ENCODE results near the gene TRIM27. TPM values are rescaled to one million over a fixed set of nuclear protein-coding genes. Genes with fewer than 3 reads are reported as not detected.
"Not testable (repeated sequence)": the region's sequence is repeated elsewhere in the genome, so short reads cannot be mapped to it uniquely, and the experiment has no call there.

TRIM27 gene
- total RNA-seq, 6 experiments from 2014 or later = 31.5 to 54.8 (median 36.7) TPM

- Histone ChIP-seq H3K27me3 (no peaks in the 10 kb centered on the region), H3K4me1 (peaks cover 0 to 7% (median 0%) of the 10 kb centered on the region in 4 donors), H3K27ac (no peak overlapping the region), H3K4me3 (no peak overlapping the region), H3K9me3 (no peaks in the 10 kb centered on the region), H3K36me3 (no peaks in the 10 kb centered on the region)
- intact Hi-C loops (cut with DNase I) = no loop called here
- TF ChIP-seq CTCF (IDR thresholded peaks at IDR 0.05) (no peak), POLR2A (IDR thresholded peaks at IDR 0.05) (no peak)
- ATAC-seq (no peak), DNase-seq (no peak)
- WGBS (ENCODE audit: insufficient coverage, low coverage, low lambda C conversion rate, missing lambda C conversion rate) = 70% methylated on average over 2 of the region's 2 CpGs
Observed at GRCh38 chr6:28868873-28869272, 54.9 kb downstream of the TRIM27 start.

GRCh38 chr6:28867086-28867409, 56.7 kb downstream of the TRIM27 start:
- TF ChIP-seq CTCF (IDR thresholded peaks at IDR 0.05) (no peak), POLR2A (IDR thresholded peaks at IDR 0.05) (no peak)
- DNase-seq (no peak), ATAC-seq (no peak)
- WGBS (ENCODE audit: insufficient coverage, low coverage, low lambda C conversion rate, missing lambda C conversion rate) = 63% methylated on average over 5 of the region's 5 CpGs
- Histone ChIP-seq H3K4me3 (peak overlapping the region; percentile 51 to 57 (median 54)), H3K27ac (peak overlapping the region in 2 of 3 donors; percentile 52 to 65), H3K9me3 (no peaks in the 10 kb centered on the region), H3K27me3 (no peaks in the 10 kb centered on the region), H3K4me1 (peaks cover 0 to 7% (median 2%) of the 10 kb centered on the region in 4 donors), H3K36me3 (no peaks in the 10 kb centered on the region)
- intact Hi-C loops (cut with DNase I) = no loop called here

- H3K27ac ChIP-seq = peak overlapping the region; percentile 38 to 65 (median 52)
- H3K4me3 ChIP-seq = peak overlapping the region; percentile 51 to 57 (median 54)
- DNase-seq = peak; percentile 60 to 69 (median 61)
- 7% methylated on average over 5 of the region's 60 CpGs for WGBS (ENCODE audit: insufficient coverage, low coverage, low lambda C conversion rate, missing lambda C conversion rate)
- H3K9me3 ChIP-seq; intact Hi-C loops (cut with DNase I); H3K4me1 ChIP-seq; H3K27me3 ChIP-seq; H3K36me3 ChIP-seq: not testable (repeated sequence)
- peak; percentile 25 to 59 (median 52) for ATAC-seq
Observed at GRCh38 chr6:28866205-28867085, 57.3 kb downstream of the TRIM27 start.

GRCh38 chr6:28865401-28866204, 58.2 kb downstream of the TRIM27 start:
- ATAC-seq = no peak

More at GRCh38 chr6:28865401-28866204, 58.2 kb downstream of the TRIM27 start:
- intact Hi-C loops (cut with DNase I) = no loop called here
- Histone ChIP-seq H3K4me3 (no peak overlapping the region), H3K27ac (no peak overlapping the region), H3K36me3 (no peaks in the 10 kb centered on the region), H3K27me3 (no peaks in the 10 kb centered on the region), H3K4me1 (peaks cover 0 to 7% (median 2%) of the 10 kb centered on the region in 4 donors), H3K9me3 (no peaks in the 10 kb centered on the region)
- TF ChIP-seq CTCF (IDR thresholded peaks at IDR 0.05) (no peak), POLR2A (IDR thresholded peaks at IDR 0.05) (no peak)
- 87% methylated on average over 23 of the region's 25 CpGs for WGBS (ENCODE audit: insufficient coverage, low coverage, low lambda C conversion rate, missing lambda C conversion rate)
- DNase-seq = no peak

Data from right lobe of liver (tissue), 6 donors.